Esophagus squamous epithelium (tissue), 5 donors: ENCODE results near the gene PAK1. TPM values are rescaled to one million over a fixed set of nuclear protein-coding genes. Genes with fewer than 3 reads are reported as not detected.
"Not testable (repeated sequence)": the region's sequence is repeated elsewhere in the genome, so short reads cannot be mapped to it uniquely, and the experiment has no call there.

Experiments used
- DNase-seq: peaks from one replicate; lab custom pipeline; 2025; lab: John Stamatoyannopoulos, UW
- H3K27ac ChIP-seq, 4 donors: fragments of 200-600 bp; sonication (generic); one replicate each; pipeline ENCODE4 v1.5.1; 2016 to 2019; ENCODE audit warnings: mild to moderate bottlenecking in 1 of 4
- H3K27me3 ChIP-seq, 4 donors: fragments of 200-600 bp; sonication (generic); 1 replicate in 3 of 4; 2 replicates in 1 of 4; pipeline versions ENCODE4 v1.5.1 to v1.6.0; 2017 to 2021; ENCODE audit warnings: antibody characterized with exemption in 1 of 4
- H3K36me3 ChIP-seq, 3 donors: fragments of 200-600 bp; sonication (generic); one replicate each; pipeline ENCODE4 v1.5.1; 2016 to 2019
- H3K4me1 ChIP-seq, 3 donors: fragments of 200-600 bp; sonication (generic); one replicate each; pipeline ENCODE4 v1.5.1; 2017 to 2019
- H3K4me3 ChIP-seq, 4 donors: fragments of 200-600 bp; sonication (generic); 1 replicate in 3 of 4; 2 replicates in 1 of 4; pipeline ENCODE4 v1.5.1; 2016 to 2019; ENCODE audit warnings: mild to moderate bottlenecking in 2 of 4, moderate library complexity in 1 of 4
- H3K9me3 ChIP-seq, 3 donors: fragments of 200-600 bp; sonication (generic); one replicate each; pipeline ENCODE4 v1.5.1; 2016 to 2019
- CTCF ChIP-seq, 6 experiments: fragments of 450-650 bp in 4 of 6; fragments of 200-600 bp in 2 of 6; sonication (generic) in 2 of 6; IDR thresholded peaks; one replicate each; pipeline ENCODE4 v1.5.1; 2016 to 2019; ENCODE audit warnings: antibody characterized with exemption in 6 of 6, mild to moderate bottlenecking in 4 of 6, moderate library complexity in 4 of 6
- POLR2A ChIP-seq, 4 donors: fragments of 450-650 bp; IDR thresholded peaks; one replicate each; pipeline ENCODE4 v1.6.1; 2017; ENCODE audit warnings: antibody characterized with exemption in 4 of 4, mild to moderate bottlenecking in 4 of 4, moderate library complexity in 3 of 4
- WGBS, 2 donors: methylation state at CpG; one replicate each; pipeline ENCODE4 v1.1.5; 2018; 5-methylcytosine and 5-hydroxymethylcytosine counted together
- intact Hi-C: fragments of 100-400 bp; cut with DNase I; formaldehyde crosslinking; loops from one replicate; pipeline ENCODE4 v1.15.0; 2022
- total RNA-seq, 4 donors: library from RNA; depleted of rRNA; stranded (reverse); fragments of >200 nt; gene quantifications; one replicate each; pipeline ENCODE4 v1.1.0, GENCODE V29; 2016
- donor health status: DM: yes; HTN: yes; CAD: no.

Gene PAK1
- total RNA-seq, 4 donors from 2014 or later, result 17.4 to 41.6 (median 24.8) TPM

- no peak for DNase-seq
- Histone ChIP-seq H3K27me3 (no peaks in the 10 kb centered on the region), H3K9me3 (no peaks in the 10 kb centered on the region), H3K4me1 (peaks cover 0 to 23% (median 6%) of the 10 kb centered on the region in 3 donors), H3K4me3 (no peak overlapping the region), H3K36me3 (peaks cover 0 to 11% (median 0%) of the 10 kb centered on the region in 3 donors), H3K27ac (no peak overlapping the region)
- intact Hi-C loops, result no loop called here
- TF ChIP-seq POLR2A (IDR thresholded peaks at IDR 0.05) (no peak), CTCF (IDR thresholded peaks at IDR 0.05) (no peak)
- 70 to 86% methylated on average over 2 of the region's 2 CpGs for WGBS, 2 donors
Observed at GRCh38 chr11:77384571-77384970, 89.3 kb downstream of the PAK1 start.

GRCh38 chr11:77383349-77383748 is 90.5 kb downstream of the PAK1 start:
- H3K4me3 ChIP-seq, H3K27ac ChIP-seq, H3K27me3 ChIP-seq, DNase-seq, H3K9me3 ChIP-seq, intact Hi-C loops: not testable (repeated sequence)
- Histone ChIP-seq H3K4me1 (peaks cover 0 to 23% (median 6%) of the 10 kb centered on the region in 3 donors), H3K36me3 (peaks cover 0 to 23% (median 0%) of the 10 kb centered on the region in 3 donors)
- WGBS, 2 donors, result 94 to 99% methylated on average over 6 to 7 of the region's 7 CpGs

GRCh38 chr11:77381729-77382665 is 91.9 kb downstream of the PAK1 start:
- intact Hi-C loops, result no loop called here
- H3K27ac ChIP-seq, result no peak overlapping the region
- no peak for TF ChIP-seq CTCF (IDR thresholded peaks at IDR 0.05)
- TF ChIP-seq POLR2A (IDR thresholded peaks at IDR 0.05), result no peak
- peaks cover 0 to 37% (median 0%) of the 10 kb centered on the region in 3 donors for H3K36me3 ChIP-seq
- no peak overlapping the region for H3K4me3 ChIP-seq
- no peaks in the 10 kb centered on the region for H3K27me3 ChIP-seq
- WGBS, 2 donors, result 28 to 73% methylated on average over 2 of the region's 2 CpGs
- no peak for DNase-seq
- H3K4me1 ChIP-seq, result peaks cover 0 to 23% (median 6%) of the 10 kb centered on the region in 3 donors
- no peaks in the 10 kb centered on the region for H3K9me3 ChIP-seq

- TF ChIP-seq CTCF (IDR thresholded peaks at IDR 0.05) (no peak), POLR2A (IDR thresholded peaks at IDR 0.05) (no peak)
- no peak for DNase-seq
- Histone ChIP-seq H3K27ac (no peak overlapping the region), H3K4me1 (peaks cover 0 to 13% (median 6%) of the 10 kb centered on the region in 3 donors), H3K4me3 (no peak overlapping the region), H3K36me3 (peaks cover 0 to 42% (median 0%) of the 10 kb centered on the region in 3 donors), H3K9me3 (no peaks in the 10 kb centered on the region), H3K27me3 (no peaks in the 10 kb centered on the region)
- intact Hi-C loops, result no loop called here
- WGBS, 2 donors, result 91 to 92% methylated on average over 5 of the region's 5 CpGs
Observed at GRCh38 chr11:77379934-77380333, 94.0 kb downstream of the PAK1 start.

- TF ChIP-seq POLR2A (IDR thresholded peaks at IDR 0.05) (no peak), CTCF (IDR thresholded peaks at IDR 0.05) (no peak)
- peaks cover 0 to 20% (median 6%) of the 10 kb centered on the region in 3 donors for H3K4me1 ChIP-seq
- no peak for DNase-seq
- WGBS, 2 donors, result 89 to 92% methylated on average over 3 to 4 of the region's 4 CpGs
- peaks cover 0 to 49% (median 0%) of the 10 kb centered on the region in 3 donors for H3K36me3 ChIP-seq
- no peak overlapping the region for H3K27ac ChIP-seq
- no peaks in the 10 kb centered on the region for H3K9me3 ChIP-seq
- H3K27me3 ChIP-seq, result no peaks in the 10 kb centered on the region
- intact Hi-C loops, result no loop called here
- H3K4me3 ChIP-seq, result no peak overlapping the region
Observed at GRCh38 chr11:77379253-77379652, 94.6 kb downstream of the PAK1 start.
